Fibroblast of lung (primary cell): ENCODE data around the gene GRIK4. TPM values are rescaled to one million over a fixed set of nuclear protein-coding genes. Genes with fewer than 3 reads are reported as not detected.

Source experiments
- DNase-seq, 2 donors: peaks; one replicate each; pipeline versions ENCODE4 v3.0.0 to v3.0.0-alpha.2; 2010; ENCODE audit warnings: low read depth in 2 of 2
- H2AFZ ChIP-seq: 2 replicates; pipeline ENCODE4 v1.5.1; 2012; ENCODE audit warnings: low read length, control low read depth, inconsistent platforms
- H3K27ac ChIP-seq: 2 replicates; pipeline ENCODE4 v1.5.1; 2011; ENCODE audit warnings: low read length, control low read depth; ENCODE audit not compliant: insufficient read depth
- H3K27me3 ChIP-seq: 2 replicates; pipeline ENCODE4 v1.5.1; 2011; ENCODE audit warnings: mild to moderate bottlenecking, low read length; ENCODE audit not compliant: control insufficient read depth, insufficient read depth
- H3K36me3 ChIP-seq: 2 replicates; pipeline ENCODE4 v1.5.1; 2011; ENCODE audit warnings: low read length; ENCODE audit not compliant: control insufficient read depth, insufficient read depth
- H3K4me1 ChIP-seq: 2 replicates; pipeline ENCODE4 v1.5.1; 2011; ENCODE audit warnings: low read length; ENCODE audit not compliant: control insufficient read depth, insufficient read depth; ENCODE audit errors: extremely low read depth
- H3K4me2 ChIP-seq: 2 replicates; pipeline ENCODE4 v1.5.1; 2011; ENCODE audit warnings: low read length, control low read depth; ENCODE audit not compliant: insufficient read depth; ENCODE audit errors: extremely low read depth
- H3K4me3 ChIP-seq, 4 experiments: fragments of 200-600 bp in 1 of 4; sonication (generic) in 1 of 4; replicated peaks in 1 of 4; 2 replicates each; pipeline ENCODE4 v1.5.1; 2011 to 2016; ENCODE audit warnings: low read length in 4 of 4, low read depth in 3 of 4, mild to moderate bottlenecking in 3 of 4, control low read depth in 2 of 4, inconsistent platforms in 1 of 4, mixed read lengths in 1 of 4; ENCODE audit not compliant: insufficient read depth in 1 of 4; ENCODE audit errors: control extremely low read depth in 1 of 4
- H3K79me2 ChIP-seq: 2 replicates; pipeline ENCODE4 v1.5.1; 2012; ENCODE audit warnings: mild to moderate bottlenecking, low read length, inconsistent platforms; ENCODE audit not compliant: control insufficient read depth, insufficient read depth
- H3K9ac ChIP-seq: 2 replicates; pipeline ENCODE4 v1.5.1; 2011; ENCODE audit warnings: mild to moderate bottlenecking, low read length, control low read depth; ENCODE audit not compliant: insufficient read depth
- H3K9me3 ChIP-seq: 2 replicates; pipeline ENCODE4 v1.5.1; 2012; ENCODE audit warnings: low read depth, low read length; ENCODE audit not compliant: control insufficient read depth, insufficient read depth
- H4K20me1 ChIP-seq: 2 replicates; pipeline ENCODE4 v1.5.1; 2011; ENCODE audit warnings: low read length; ENCODE audit not compliant: control insufficient read depth, insufficient read depth; ENCODE audit errors: extremely low read depth
- EZH2 ChIP-seq: IDR thresholded peaks from 2 replicates; pipeline ENCODE4 v1.5.1; 2012; ENCODE audit warnings: low read length, control low read depth, mild to moderate bottlenecking; ENCODE audit errors: missing control alignments
- polyA plus RNA-seq, 2 donors: library from polyadenylated mRNA; depleted of rRNA in 1 of 2; stranded (reverse) in 1 of 2; unstranded in 1 of 2; fragments of >200 nt; gene quantifications; 2 replicates each; pipeline ENCODE4 v1.2.1, GENCODE V29; 2011 to 2012; ENCODE audit warnings: missing spikeins in 1 of 2
- total RNA-seq: library from RNA; depleted of rRNA; stranded (reverse); fragments of >200 nt; gene quantifications from 2 replicates; pipeline ENCODE4 v1.2.1, GENCODE V29; 2014
- TF ChIP-seq, protein P1 (sequence below), 2 donors: IDR thresholded peaks in 1 of 2; conservative IDR thresholded peaks in 1 of 2; 1 replicate in 1 of 2; 2 replicates in 1 of 2; pipeline ENCODE4 v1.5.1; 2011 to 2012; ENCODE audit warnings: low read length in 2 of 2, control low read depth in 1 of 2, inconsistent platforms in 1 of 2, low read depth in 1 of 2, mild to moderate bottlenecking in 1 of 2

GRIK4 gene
- total and polyA plus RNA-seq, 2 donors (not counting 1 experiment from before 2014, with no cell fraction given): 0.17 to 1.5 TPM

DNA sequence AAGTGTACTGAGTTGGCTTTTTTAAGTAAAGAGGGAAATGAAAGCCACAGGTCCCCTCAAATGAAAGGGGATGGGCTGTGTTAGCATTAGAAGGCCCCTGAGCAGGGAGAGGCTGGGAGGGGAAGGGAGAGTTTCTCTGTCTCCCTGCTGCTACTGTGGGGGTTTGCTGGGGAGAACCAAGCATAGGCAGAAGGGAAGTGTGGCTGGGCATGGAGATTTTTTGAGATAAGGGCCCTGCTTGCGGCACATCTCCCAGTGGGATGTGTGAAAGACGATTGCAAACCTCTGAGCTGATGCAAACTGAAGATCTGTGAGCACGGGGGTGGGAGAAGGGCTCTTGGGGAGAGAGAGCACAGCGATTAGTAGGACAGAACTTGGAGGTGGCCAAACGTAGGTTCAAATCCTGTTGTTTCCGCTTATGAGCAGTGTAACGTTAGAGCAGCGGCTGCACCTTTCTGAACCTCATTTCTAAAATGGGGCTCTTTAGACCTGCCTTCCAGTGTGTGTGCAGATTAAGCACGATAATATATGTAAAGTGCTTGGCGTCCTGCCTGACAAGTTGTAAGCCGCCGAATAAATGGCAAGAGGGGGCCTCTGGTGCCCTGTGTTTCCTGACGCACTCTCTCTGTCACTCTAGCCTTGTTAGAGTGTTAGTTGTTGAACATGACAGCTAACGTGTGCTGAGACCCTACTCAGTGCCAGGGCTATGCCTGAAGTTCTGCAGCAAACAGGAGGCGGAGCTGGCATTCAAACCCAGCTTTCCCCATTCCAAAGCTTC is 122.3 kb downstream of the GRIK4 start:
- no peaks in the 10 kb centered on the region for H3K9me3 ChIP-seq
- no peak overlapping the region for H3K27ac ChIP-seq
- H2AFZ ChIP-seq: no peak overlapping the region
- no peak overlapping the region for H3K9ac ChIP-seq
- DNase-seq: no peak
- H3K36me3 ChIP-seq: no peaks in the 10 kb centered on the region
- no peaks in the 10 kb centered on the region for H3K79me2 ChIP-seq
- no peak overlapping the region for H3K4me3 ChIP-seq
- H3K27me3 ChIP-seq: no peaks in the 10 kb centered on the region
- TF ChIP-seq, protein P1, sequence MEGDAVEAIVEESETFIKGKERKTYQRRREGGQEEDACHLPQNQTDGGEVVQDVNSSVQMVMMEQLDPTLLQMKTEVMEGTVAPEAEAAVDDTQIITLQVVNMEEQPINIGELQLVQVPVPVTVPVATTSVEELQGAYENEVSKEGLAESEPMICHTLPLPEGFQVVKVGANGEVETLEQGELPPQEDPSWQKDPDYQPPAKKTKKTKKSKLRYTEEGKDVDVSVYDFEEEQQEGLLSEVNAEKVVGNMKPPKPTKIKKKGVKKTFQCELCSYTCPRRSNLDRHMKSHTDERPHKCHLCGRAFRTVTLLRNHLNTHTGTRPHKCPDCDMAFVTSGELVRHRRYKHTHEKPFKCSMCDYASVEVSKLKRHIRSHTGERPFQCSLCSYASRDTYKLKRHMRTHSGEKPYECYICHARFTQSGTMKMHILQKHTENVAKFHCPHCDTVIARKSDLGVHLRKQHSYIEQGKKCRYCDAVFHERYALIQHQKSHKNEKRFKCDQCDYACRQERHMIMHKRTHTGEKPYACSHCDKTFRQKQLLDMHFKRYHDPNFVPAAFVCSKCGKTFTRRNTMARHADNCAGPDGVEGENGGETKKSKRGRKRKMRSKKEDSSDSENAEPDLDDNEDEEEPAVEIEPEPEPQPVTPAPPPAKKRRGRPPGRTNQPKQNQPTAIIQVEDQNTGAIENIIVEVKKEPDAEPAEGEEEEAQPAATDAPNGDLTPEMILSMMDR (conservative IDR thresholded peaks at IDR 0.05 in 1 of 2, IDR thresholded peaks at IDR 0.05 in 1 of 2; ENCODE audit: low read depth in 1 of 2, low read length in 2 of 2): no peak
- no peak for TF ChIP-seq EZH2
- no peaks in the 10 kb centered on the region for H3K4me1 ChIP-seq
- no peak overlapping the region for H3K4me2 ChIP-seq
- H4K20me1 ChIP-seq: no peaks in the 10 kb centered on the region

DNA sequence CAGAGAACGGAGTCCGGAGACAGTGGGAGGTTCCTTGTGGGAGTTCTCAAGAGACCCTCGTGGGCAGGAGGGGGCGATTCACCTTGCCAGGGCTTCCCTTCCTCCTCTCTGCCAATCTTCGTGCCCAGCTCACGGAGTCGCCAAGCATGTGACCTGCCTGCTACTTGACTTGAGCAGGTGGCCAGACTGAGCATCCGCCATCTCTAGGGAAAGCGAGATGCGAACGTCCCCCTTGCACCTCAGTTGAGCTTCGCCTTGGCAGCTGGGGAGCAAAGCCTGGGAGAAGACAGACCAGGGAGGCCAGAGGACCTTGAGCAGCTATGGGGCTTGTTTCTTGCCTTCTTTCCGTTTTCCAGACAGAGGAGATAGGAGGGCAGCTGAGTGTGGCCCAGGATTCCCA is 123.2 kb downstream of the GRIK4 start:
- H3K4me2 ChIP-seq: no peak overlapping the region
- H2AFZ ChIP-seq: no peak overlapping the region
- H3K27ac ChIP-seq: no peak overlapping the region
- no peaks in the 10 kb centered on the region for H3K27me3 ChIP-seq
- H3K4me3 ChIP-seq: no peak overlapping the region
- no peak overlapping the region for H3K9ac ChIP-seq
- TF ChIP-seq, protein P1 (conservative IDR thresholded peaks at IDR 0.05 in 1 of 2, IDR thresholded peaks at IDR 0.05 in 1 of 2; ENCODE audit: low read depth in 1 of 2, low read length in 2 of 2): no peak
- no peak for TF ChIP-seq EZH2
- H4K20me1 ChIP-seq: no peaks in the 10 kb centered on the region
- DNase-seq: no peak
- no peaks in the 10 kb centered on the region for H3K79me2 ChIP-seq
- no peaks in the 10 kb centered on the region for H3K4me1 ChIP-seq
- H3K9me3 ChIP-seq: no peaks in the 10 kb centered on the region
- H3K36me3 ChIP-seq: no peaks in the 10 kb centered on the region

DNA sequence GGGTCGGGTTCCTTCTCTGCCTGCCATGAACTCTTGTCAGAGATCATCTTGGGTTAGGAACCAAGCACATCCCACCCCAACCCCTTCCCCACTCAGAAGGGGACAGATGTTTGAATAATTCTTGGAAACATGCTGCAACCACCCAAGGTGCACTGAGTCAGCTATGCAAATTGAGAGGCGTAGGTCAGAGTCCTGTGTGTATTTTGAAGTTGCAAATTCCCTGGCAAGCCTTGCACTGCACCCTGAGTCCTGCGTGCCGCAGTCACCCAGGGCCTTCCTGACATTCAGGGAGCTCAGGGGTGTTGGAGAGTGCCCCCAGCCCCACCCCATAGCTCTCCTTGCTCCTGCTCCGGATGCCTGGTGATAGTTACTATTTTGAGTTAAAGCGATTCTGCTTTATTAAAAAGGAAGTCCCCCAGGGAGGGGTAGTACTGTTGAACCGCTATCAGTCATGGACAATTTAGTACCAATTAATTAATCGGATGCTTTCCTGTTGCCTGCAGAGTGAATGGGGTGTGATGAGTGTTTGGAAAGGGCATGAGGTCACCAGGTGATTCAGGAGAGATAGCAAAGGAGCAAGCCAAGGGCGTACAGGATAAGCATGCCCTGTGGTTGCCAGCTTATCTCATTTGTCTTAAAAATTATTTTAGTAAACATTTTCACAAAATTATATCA is 123.7 kb downstream of the GRIK4 start:
- DNase-seq: no peak
- H3K79me2 ChIP-seq: no peaks in the 10 kb centered on the region
- H3K4me2 ChIP-seq: no peak overlapping the region
- TF ChIP-seq, protein P1 (conservative IDR thresholded peaks at IDR 0.05 in 1 of 2, IDR thresholded peaks at IDR 0.05 in 1 of 2; ENCODE audit: low read depth in 1 of 2, low read length in 2 of 2): no peak
- TF ChIP-seq EZH2: no peak
- H3K27me3 ChIP-seq: no peaks in the 10 kb centered on the region
- H2AFZ ChIP-seq: no peak overlapping the region
- no peak overlapping the region for H3K27ac ChIP-seq
- no peaks in the 10 kb centered on the region for H4K20me1 ChIP-seq
- H3K4me1 ChIP-seq: no peaks in the 10 kb centered on the region
- H3K36me3 ChIP-seq: no peaks in the 10 kb centered on the region
- no peaks in the 10 kb centered on the region for H3K9me3 ChIP-seq
- H3K9ac ChIP-seq: no peak overlapping the region
- no peak overlapping the region for H3K4me3 ChIP-seq
